ENCODE results near the gene PTPRT. TPM values are rescaled to one million over a fixed set of nuclear protein-coding genes. Genes with fewer than 3 reads are reported as not detected.

The PTPRT gene
- total and polyA plus RNA-seq, 4 donors: 0.14 to 2.8 (median 0.40) TPM

DNA sequence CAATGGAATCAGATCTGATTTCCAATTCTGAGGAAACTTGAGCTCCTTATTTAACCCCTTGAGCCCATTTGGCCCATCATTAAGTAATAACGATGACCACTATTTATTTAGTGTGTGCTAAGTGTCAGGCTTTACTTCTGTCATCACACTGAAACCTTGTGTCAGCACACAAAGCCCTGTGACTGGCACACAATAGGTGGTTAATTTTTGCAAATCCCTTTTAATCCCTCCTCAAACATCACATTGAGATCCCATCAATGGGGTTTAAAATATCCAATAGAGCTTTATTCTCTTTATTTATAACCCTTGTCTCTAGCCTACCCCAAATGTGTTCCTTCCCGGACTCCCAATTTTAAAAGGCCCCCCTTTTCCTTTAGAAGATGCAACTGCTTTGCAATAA lies 914.7 kb downstream of the PTPRT start:
- no peak overlapping the region for H3K4me3 ChIP-seq (ENCODE audit: low read depth in 1 of 3, low read length in 3 of 3)
- no peak for DNase-seq (ENCODE audit: low spot score)
- H3K9me3 ChIP-seq (ENCODE audit: control insufficient read depth in 4 of 4, low read length in 3 of 4): no peaks in the 10 kb centered on the region
- H3K4me1 ChIP-seq (ENCODE audit: control insufficient read depth in 4 of 4, insufficient read depth in 4 of 4, low read length in 3 of 4): no peaks in the 10 kb centered on the region
- no peak overlapping the region for H3K9ac ChIP-seq (ENCODE audit: low read depth in 1 of 2, low read length in 2 of 2)
- 29% methylated on average over 2 of the region's 2 CpGs for WGBS
- no peaks in the 10 kb centered on the region for H3K27me3 ChIP-seq (ENCODE audit: control insufficient read depth in 4 of 4, insufficient read depth in 4 of 4, low read length in 3 of 4)
- no peak overlapping the region for H3K27ac ChIP-seq (ENCODE audit: low read depth in 1 of 2, low read length in 2 of 2)
- TF ChIP-seq FOXA1 (IDR thresholded peaks at IDR 0.05): no peak
- no peak for TF ChIP-seq JUND (IDR thresholded peaks at IDR 0.05)
- TF ChIP-seq RXRA (IDR thresholded peaks at IDR 0.05): no peak
- TF ChIP-seq TAF1 (conservative IDR thresholded peaks at IDR 0.05): no peak
- no peak for TF ChIP-seq HNF4G (IDR thresholded peaks at IDR 0.05)
- TF ChIP-seq, protein P1, sequence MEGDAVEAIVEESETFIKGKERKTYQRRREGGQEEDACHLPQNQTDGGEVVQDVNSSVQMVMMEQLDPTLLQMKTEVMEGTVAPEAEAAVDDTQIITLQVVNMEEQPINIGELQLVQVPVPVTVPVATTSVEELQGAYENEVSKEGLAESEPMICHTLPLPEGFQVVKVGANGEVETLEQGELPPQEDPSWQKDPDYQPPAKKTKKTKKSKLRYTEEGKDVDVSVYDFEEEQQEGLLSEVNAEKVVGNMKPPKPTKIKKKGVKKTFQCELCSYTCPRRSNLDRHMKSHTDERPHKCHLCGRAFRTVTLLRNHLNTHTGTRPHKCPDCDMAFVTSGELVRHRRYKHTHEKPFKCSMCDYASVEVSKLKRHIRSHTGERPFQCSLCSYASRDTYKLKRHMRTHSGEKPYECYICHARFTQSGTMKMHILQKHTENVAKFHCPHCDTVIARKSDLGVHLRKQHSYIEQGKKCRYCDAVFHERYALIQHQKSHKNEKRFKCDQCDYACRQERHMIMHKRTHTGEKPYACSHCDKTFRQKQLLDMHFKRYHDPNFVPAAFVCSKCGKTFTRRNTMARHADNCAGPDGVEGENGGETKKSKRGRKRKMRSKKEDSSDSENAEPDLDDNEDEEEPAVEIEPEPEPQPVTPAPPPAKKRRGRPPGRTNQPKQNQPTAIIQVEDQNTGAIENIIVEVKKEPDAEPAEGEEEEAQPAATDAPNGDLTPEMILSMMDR (IDR thresholded peaks at IDR 0.05; ENCODE audit: low read depth, low read length, missing input control): no peak
- TF ChIP-seq GABPA (IDR thresholded peaks at IDR 0.05 in 1 of 2, conservative IDR thresholded peaks at IDR 0.05 in 1 of 2): no peak
- no peak for TF ChIP-seq YY1 (IDR thresholded peaks at IDR 0.05)
- H3K36me3 ChIP-seq (ENCODE audit: control insufficient read depth in 4 of 4, insufficient read depth in 3 of 4, low read depth in 1 of 4, low read length in 3 of 4): no peaks in the 10 kb centered on the region

DNA sequence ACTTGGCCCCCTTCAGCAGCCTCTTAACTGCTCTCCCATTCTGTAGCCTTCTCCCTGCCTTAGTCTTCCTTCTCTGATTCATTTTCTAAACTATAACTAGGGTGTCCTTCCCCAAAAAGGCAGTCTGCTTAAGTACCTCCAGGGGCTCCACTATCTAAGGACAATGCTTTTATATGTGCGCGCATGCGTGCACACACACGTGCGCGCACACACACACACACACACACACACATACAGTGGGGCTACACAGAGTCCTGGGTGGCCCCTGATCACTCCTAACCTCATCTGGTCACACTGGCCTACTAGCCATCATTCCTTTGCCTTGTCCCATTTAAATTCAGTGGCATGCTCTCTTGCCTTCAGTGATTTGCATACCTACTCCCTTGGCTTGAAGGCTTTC lies 917.2 kb downstream of the PTPRT start:
- Histone ChIP-seq H3K9ac (ENCODE audit: low read depth in 1 of 2, low read length in 2 of 2) (no peak overlapping the region), H3K27me3 (ENCODE audit: control insufficient read depth in 4 of 4, insufficient read depth in 4 of 4, low read length in 3 of 4) (no peaks in the 10 kb centered on the region), H3K4me3 (ENCODE audit: low read depth in 1 of 3, low read length in 3 of 3) (no peak overlapping the region), H3K36me3 (ENCODE audit: control insufficient read depth in 4 of 4, insufficient read depth in 3 of 4, low read depth in 1 of 4, low read length in 3 of 4) (no peaks in the 10 kb centered on the region), H3K4me1 (ENCODE audit: control insufficient read depth in 4 of 4, insufficient read depth in 4 of 4, low read length in 3 of 4) (no peaks in the 10 kb centered on the region), H3K9me3 (ENCODE audit: control insufficient read depth in 4 of 4, low read length in 3 of 4) (no peaks in the 10 kb centered on the region), H3K27ac (ENCODE audit: low read depth in 1 of 2, low read length in 2 of 2) (no peak overlapping the region)
- 93% methylated on average over 6 of the region's 6 CpGs for WGBS
- no peak for TF ChIP-seq NR2F2 (IDR thresholded peaks at IDR 0.05)
- no peak for TF ChIP-seq GABPA (IDR thresholded peaks at IDR 0.05 in 1 of 2, conservative IDR thresholded peaks at IDR 0.05 in 1 of 2)
- TF ChIP-seq, protein P2, sequence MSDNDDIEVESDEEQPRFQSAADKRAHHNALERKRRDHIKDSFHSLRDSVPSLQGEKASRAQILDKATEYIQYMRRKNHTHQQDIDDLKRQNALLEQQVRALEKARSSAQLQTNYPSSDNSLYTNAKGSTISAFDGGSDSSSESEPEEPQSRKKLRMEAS (IDR thresholded peaks at IDR 0.05): no peak
- TF ChIP-seq SP1 (IDR thresholded peaks at IDR 0.05): no peak
- no peak for TF ChIP-seq HNF4A (conservative IDR thresholded peaks at IDR 0.05)
- TF ChIP-seq EGR1 (IDR thresholded peaks at IDR 0.05; ENCODE audit: low read depth in 2 of 2): no peak
- TF ChIP-seq, protein P3, sequence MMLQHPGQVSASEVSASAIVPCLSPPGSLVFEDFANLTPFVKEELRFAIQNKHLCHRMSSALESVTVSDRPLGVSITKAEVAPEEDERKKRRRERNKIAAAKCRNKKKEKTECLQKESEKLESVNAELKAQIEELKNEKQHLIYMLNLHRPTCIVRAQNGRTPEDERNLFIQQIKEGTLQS (IDR thresholded peaks at IDR 0.05): no peak
- TF ChIP-seq, protein P4, sequence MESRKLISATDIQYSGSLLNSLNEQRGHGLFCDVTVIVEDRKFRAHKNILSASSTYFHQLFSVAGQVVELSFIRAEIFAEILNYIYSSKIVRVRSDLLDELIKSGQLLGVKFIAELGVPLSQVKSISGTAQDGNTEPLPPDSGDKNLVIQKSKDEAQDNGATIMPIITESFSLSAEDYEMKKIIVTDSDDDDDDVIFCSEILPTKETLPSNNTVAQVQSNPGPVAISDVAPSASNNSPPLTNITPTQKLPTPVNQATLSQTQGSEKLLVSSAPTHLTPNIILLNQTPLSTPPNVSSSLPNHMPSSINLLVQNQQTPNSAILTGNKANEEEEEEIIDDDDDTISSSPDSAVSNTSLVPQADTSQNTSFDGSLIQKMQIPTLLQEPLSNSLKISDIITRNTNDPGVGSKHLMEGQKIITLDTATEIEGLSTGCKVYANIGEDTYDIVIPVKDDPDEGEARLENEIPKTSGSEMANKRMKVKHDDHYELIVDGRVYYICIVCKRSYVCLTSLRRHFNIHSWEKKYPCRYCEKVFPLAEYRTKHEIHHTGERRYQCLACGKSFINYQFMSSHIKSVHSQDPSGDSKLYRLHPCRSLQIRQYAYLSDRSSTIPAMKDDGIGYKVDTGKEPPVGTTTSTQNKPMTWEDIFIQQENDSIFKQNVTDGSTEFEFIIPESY (IDR thresholded peaks at IDR 0.05): no peak
- TF ChIP-seq, protein P1 (IDR thresholded peaks at IDR 0.05; ENCODE audit: low read depth, low read length, missing input control): no peak
- no peak for DNase-seq (ENCODE audit: low spot score)

All from liver (tissue), 9 donors.